Tibial nerve (tissue), 3 donors: Measurements from ENCODE around the gene BICRA.

Experiments used
- POLR2A ChIP-seq, 2 donors: fragments of 450-650 bp; IDR thresholded peaks; one replicate each; pipeline ENCODE4 v1.6.1; 2017; ENCODE audit warnings: antibody characterized with exemption in 2 of 2, mild to moderate bottlenecking in 2 of 2, moderate library complexity in 2 of 2
- TF ChIP-seq, protein P1 (sequence below), 5 experiments: fragments of 200-600 bp in 3 of 5; fragments of 450-650 bp in 2 of 5; sonication (generic) in 3 of 5; IDR thresholded peaks; one replicate each; pipeline ENCODE4 v1.5.1; 2016 to 2019; ENCODE audit warnings: antibody characterized with exemption in 5 of 5, mild to moderate bottlenecking in 3 of 5, moderate library complexity in 2 of 5

- no peak for TF ChIP-seq POLR2A (IDR thresholded peaks at IDR 0.05)
- TF ChIP-seq, protein P1, sequence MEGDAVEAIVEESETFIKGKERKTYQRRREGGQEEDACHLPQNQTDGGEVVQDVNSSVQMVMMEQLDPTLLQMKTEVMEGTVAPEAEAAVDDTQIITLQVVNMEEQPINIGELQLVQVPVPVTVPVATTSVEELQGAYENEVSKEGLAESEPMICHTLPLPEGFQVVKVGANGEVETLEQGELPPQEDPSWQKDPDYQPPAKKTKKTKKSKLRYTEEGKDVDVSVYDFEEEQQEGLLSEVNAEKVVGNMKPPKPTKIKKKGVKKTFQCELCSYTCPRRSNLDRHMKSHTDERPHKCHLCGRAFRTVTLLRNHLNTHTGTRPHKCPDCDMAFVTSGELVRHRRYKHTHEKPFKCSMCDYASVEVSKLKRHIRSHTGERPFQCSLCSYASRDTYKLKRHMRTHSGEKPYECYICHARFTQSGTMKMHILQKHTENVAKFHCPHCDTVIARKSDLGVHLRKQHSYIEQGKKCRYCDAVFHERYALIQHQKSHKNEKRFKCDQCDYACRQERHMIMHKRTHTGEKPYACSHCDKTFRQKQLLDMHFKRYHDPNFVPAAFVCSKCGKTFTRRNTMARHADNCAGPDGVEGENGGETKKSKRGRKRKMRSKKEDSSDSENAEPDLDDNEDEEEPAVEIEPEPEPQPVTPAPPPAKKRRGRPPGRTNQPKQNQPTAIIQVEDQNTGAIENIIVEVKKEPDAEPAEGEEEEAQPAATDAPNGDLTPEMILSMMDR (IDR thresholded peaks at IDR 0.05): no peak
Observed at GRCh38 chr19:47653856-47654255, 44.9 kb downstream of the BICRA start.
